ENCODE data around the gene DMRTB1.

The DMRTB1 gene

GRCh38 chr1:53508056-53508990 lies 49.1 kb downstream of the DMRTB1 start:
- Histone ChIP-seq H2AFZ (ENCODE audit: low read depth, low read length) (no peak overlapping the region), H3K9ac (ENCODE audit: low read length) (no peak overlapping the region), H3K4me2 (ENCODE audit: low read length) (no peak overlapping the region), H4K20me1 (ENCODE audit: insufficient read depth, low read length) (no peaks in the 10 kb centered on the region), H3K4me3 (ENCODE audit: low read length) (no peak overlapping the region), H3K9me3 (ENCODE audit: insufficient read depth, low read length) (no peaks in the 10 kb centered on the region), H3K27me3 (ENCODE audit: low read depth, low read length) (no peaks in the 10 kb centered on the region), H3K4me1 (ENCODE audit: low read length) (no peaks in the 10 kb centered on the region), H3K79me2 (ENCODE audit: low read length) (no peaks in the 10 kb centered on the region), H3K27ac (ENCODE audit: low read length) (no peak overlapping the region), H3K36me3 (replicated peaks; ENCODE audit: low read depth, low read length) (no peaks in the 10 kb centered on the region)
- no peak for TF ChIP-seq EZH2phosphoT487 (IDR thresholded peaks at IDR 0.05; ENCODE audit: low read depth)
- no peak for TF ChIP-seq CTCF (IDR thresholded peaks at IDR 0.05; ENCODE audit: low read depth, low read length)

DNA sequence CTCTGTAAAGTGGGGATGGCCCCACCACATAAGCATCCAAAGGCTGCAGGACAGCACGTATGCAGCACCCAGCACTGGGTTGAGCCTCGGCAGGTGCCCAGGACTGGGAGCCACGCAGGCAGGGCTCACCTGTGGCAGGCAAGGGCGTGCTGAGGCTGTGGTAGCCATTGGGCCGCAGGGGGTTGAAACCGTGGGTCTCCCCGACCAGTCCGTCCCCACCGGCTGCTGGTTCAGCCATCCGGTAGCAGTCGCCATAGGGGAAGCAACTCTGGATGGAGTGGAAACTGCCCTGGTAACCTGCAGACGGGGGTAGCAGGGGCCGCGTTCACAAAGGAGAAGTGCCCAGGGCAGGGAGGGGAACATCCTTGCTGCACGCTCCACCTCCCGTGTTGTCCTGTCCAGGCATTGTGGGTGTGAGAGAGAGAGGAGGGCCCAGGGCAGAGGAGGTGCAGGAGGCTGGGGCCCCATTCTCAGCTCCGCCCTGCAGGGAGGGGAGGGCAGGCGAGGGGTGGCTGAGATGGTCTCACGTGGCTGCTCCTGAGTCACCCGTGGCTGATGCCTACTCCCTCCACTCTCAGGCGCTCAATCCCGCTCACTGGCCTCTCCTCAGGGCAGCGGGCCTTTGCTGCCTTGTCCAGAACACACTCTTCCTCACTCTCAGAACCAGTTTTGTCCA lies 49.9 kb downstream of the DMRTB1 start:
- Histone ChIP-seq H3K9me3 (ENCODE audit: insufficient read depth, low read length) (no peaks in the 10 kb centered on the region), H3K4me3 (ENCODE audit: low read length) (no peak overlapping the region), H3K4me2 (ENCODE audit: low read length) (no peak overlapping the region), H3K36me3 (replicated peaks; ENCODE audit: low read depth, low read length) (no peaks in the 10 kb centered on the region), H4K20me1 (ENCODE audit: insufficient read depth, low read length) (no peaks in the 10 kb centered on the region), H3K79me2 (ENCODE audit: low read length) (no peaks in the 10 kb centered on the region), H3K27ac (ENCODE audit: low read length) (no peak overlapping the region), H3K4me1 (ENCODE audit: low read length) (no peaks in the 10 kb centered on the region), H2AFZ (ENCODE audit: low read depth, low read length) (no peak overlapping the region), H3K9ac (ENCODE audit: low read length) (no peak overlapping the region), H3K27me3 (ENCODE audit: low read depth, low read length) (no peaks in the 10 kb centered on the region)
- TF ChIP-seq EZH2phosphoT487 (IDR thresholded peaks at IDR 0.05; ENCODE audit: low read depth) = no peak
- no peak for TF ChIP-seq CTCF (IDR thresholded peaks at IDR 0.05; ENCODE audit: low read depth, low read length)

- Histone ChIP-seq H3K27me3 (ENCODE audit: low read depth, low read length) (no peaks in the 10 kb centered on the region), H4K20me1 (ENCODE audit: insufficient read depth, low read length) (no peaks in the 10 kb centered on the region), H3K4me3 (ENCODE audit: low read length) (no peak overlapping the region), H3K36me3 (replicated peaks; ENCODE audit: low read depth, low read length) (no peaks in the 10 kb centered on the region), H3K4me2 (ENCODE audit: low read length) (no peak overlapping the region), H3K9me3 (ENCODE audit: insufficient read depth, low read length) (no peaks in the 10 kb centered on the region), H3K9ac (ENCODE audit: low read length) (no peak overlapping the region), H2AFZ (ENCODE audit: low read depth, low read length) (no peak overlapping the region), H3K79me2 (ENCODE audit: low read length) (no peaks in the 10 kb centered on the region), H3K27ac (ENCODE audit: low read length) (no peak overlapping the region), H3K4me1 (ENCODE audit: low read length) (no peaks in the 10 kb centered on the region)
- TF ChIP-seq EZH2phosphoT487 (IDR thresholded peaks at IDR 0.05; ENCODE audit: low read depth) = no peak
- no peak for TF ChIP-seq CTCF (IDR thresholded peaks at IDR 0.05; ENCODE audit: low read depth, low read length)
Measured at GRCh38 chr1:53509775-53510174, 50.6 kb downstream of the DMRTB1 start.

DNA sequence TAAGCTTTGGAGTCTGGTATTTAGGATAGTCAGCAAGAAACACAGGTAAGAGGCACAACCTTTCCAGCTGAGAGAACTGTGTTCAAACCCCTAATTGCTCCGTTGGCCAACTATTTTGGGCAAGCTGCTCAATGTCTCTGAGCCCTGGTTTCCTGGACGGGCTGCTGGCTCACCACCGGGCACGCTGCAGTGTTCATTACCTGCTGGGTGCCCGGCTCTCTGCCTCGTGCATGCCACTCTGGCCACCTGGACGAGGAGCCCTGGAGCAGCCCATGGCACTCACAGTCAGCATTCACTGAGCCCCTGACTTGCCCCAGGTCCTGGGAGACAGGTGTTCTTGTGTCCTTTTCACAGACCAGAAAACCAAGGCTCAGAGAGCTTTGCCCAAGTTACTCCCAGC lies 51.0 kb downstream of the DMRTB1 start:
- TF ChIP-seq EZH2phosphoT487 (IDR thresholded peaks at IDR 0.05; ENCODE audit: low read depth) = no peak
- TF ChIP-seq CTCF (IDR thresholded peaks at IDR 0.05; ENCODE audit: low read depth, low read length) = no peak
- Histone ChIP-seq H3K9ac (ENCODE audit: low read length) (no peak overlapping the region), H3K36me3 (replicated peaks; ENCODE audit: low read depth, low read length) (no peaks in the 10 kb centered on the region), H3K4me3 (ENCODE audit: low read length) (no peak overlapping the region), H3K4me1 (ENCODE audit: low read length) (no peaks in the 10 kb centered on the region), H4K20me1 (ENCODE audit: insufficient read depth, low read length) (no peaks in the 10 kb centered on the region), H3K4me2 (ENCODE audit: low read length) (no peak overlapping the region), H3K9me3 (ENCODE audit: insufficient read depth, low read length) (no peaks in the 10 kb centered on the region), H3K27me3 (ENCODE audit: low read depth, low read length) (no peaks in the 10 kb centered on the region), H3K27ac (ENCODE audit: low read length) (no peak overlapping the region), H3K79me2 (ENCODE audit: low read length) (no peaks in the 10 kb centered on the region), H2AFZ (ENCODE audit: low read depth, low read length) (no peak overlapping the region)
